Measurements from ENCODE around the gene ZDHHC4. TPM values are rescaled to one million over a fixed set of nuclear protein-coding genes. Genes with fewer than 3 reads are reported as not detected.
"Not testable (repeated sequence)": the region's sequence is repeated elsewhere in the genome, so short reads cannot be mapped to it uniquely, and the experiment has no call there.

The ZDHHC4 gene
- total and polyA plus RNA-seq, 3 donors from 2014 or later, result 59.4 to 77.7 (median 75.8) TPM

GRCh38 chr7:6630007-6630849 lies 53.0 kb downstream of the ZDHHC4 start:
- TF ChIP-seq POLR2A (IDR thresholded peaks at IDR 0.05) (no peak), CTCF (IDR thresholded peaks at IDR 0.05) (no peak)
- DNase-seq, result no peak
- H3K27ac ChIP-seq, result no peak overlapping the region
- no peaks in the 10 kb centered on the region for H3K36me3 ChIP-seq (ENCODE audit: low read depth, missing control alignments)
- H3K4me1 ChIP-seq, result no peaks in the 10 kb centered on the region
- no peaks in the 10 kb centered on the region for H3K9me3 ChIP-seq
- intact Hi-C loops (cut with DNase I; ENCODE audit: low total_unique reads), result no loop called here
- WGBS, 2 donors, result 51 to 54% methylated on average over 9 to 11 of the region's 11 CpGs
- no peak overlapping the region for H3K4me3 ChIP-seq
- H3K27me3 ChIP-seq, result no peaks in the 10 kb centered on the region

- Histone ChIP-seq H3K4me3 (no peak overlapping the region), H3K9me3 (no peaks in the 10 kb centered on the region), H3K27me3 (no peaks in the 10 kb centered on the region), H3K4me1 (peaks cover 5% of the 10 kb centered on the region), H3K36me3 (ENCODE audit: low read depth, missing control alignments) (no peaks in the 10 kb centered on the region), H3K27ac (no peak overlapping the region)
- intact Hi-C loops (cut with DNase I; ENCODE audit: low total_unique reads), result no loop called here
- 84 to 85% methylated on average over 7 of the region's 7 CpGs for WGBS, 2 donors
- TF ChIP-seq POLR2A (IDR thresholded peaks at IDR 0.05) (no peak), CTCF (IDR thresholded peaks at IDR 0.05) (no peak)
- no peak for DNase-seq
Observed at GRCh38 chr7:6631605-6632004, 54.4 kb downstream of the ZDHHC4 start.

- no peak for DNase-seq
- Histone ChIP-seq H3K27me3 (no peaks in the 10 kb centered on the region), H3K27ac (no peak overlapping the region), H3K4me3 (no peak overlapping the region), H3K9me3 (no peaks in the 10 kb centered on the region), H3K36me3 (ENCODE audit: low read depth, missing control alignments) (no peaks in the 10 kb centered on the region), H3K4me1 (peaks cover 18% of the 10 kb centered on the region)
- WGBS, 2 donors, result 82 to 85% methylated on average over 8 of the region's 8 CpGs
- intact Hi-C loops (cut with DNase I; ENCODE audit: low total_unique reads), result no loop called here
- TF ChIP-seq CTCF (IDR thresholded peaks at IDR 0.05) (no peak), POLR2A (IDR thresholded peaks at IDR 0.05) (no peak)
Observed at GRCh38 chr7:6634021-6634420, 56.8 kb downstream of the ZDHHC4 start.

GRCh38 chr7:6634971-6635370 lies 57.7 kb downstream of the ZDHHC4 start:
- not testable (repeated sequence) for H3K9me3 ChIP-seq

GRCh38 chr7:6636741-6637543 lies 59.7 kb downstream of the ZDHHC4 start, which contains the start of gene ZNF316:
Gene ZNF316 (plus strand): TSS chr7:6637318. CDS start chr7:6642410, 5,092 bp downstream.
- H3K4me1 ChIP-seq, result peaks cover 18% of the 10 kb centered on the region
- no peaks in the 10 kb centered on the region for H3K36me3 ChIP-seq (ENCODE audit: low read depth, missing control alignments)
- no peaks in the 10 kb centered on the region for H3K27me3 ChIP-seq
- H3K9me3 ChIP-seq, result no peaks in the 10 kb centered on the region
- H3K4me3 ChIP-seq, result peak within 1 kb of the TSS; percentile 84 to 87
- DNase-seq, result peak; percentile 61
- TF ChIP-seq POLR2A (IDR thresholded peaks at IDR 0.05) (no peak), CTCF (IDR thresholded peaks at IDR 0.05) (no peak)
- WGBS, 2 donors, result 0 to 1% methylated on average over 9 to 43 of the region's 104 CpGs
- intact Hi-C loops (cut with DNase I; ENCODE audit: low total_unique reads), result no loop called here
- peak within 1 kb of the TSS; percentile 78 to 89 for H3K27ac ChIP-seq

More at GRCh38 chr7:6634971-6635370, 57.7 kb downstream of the ZDHHC4 start:
- DNase-seq; H3K27me3 ChIP-seq; H3K4me3 ChIP-seq; H3K36me3 ChIP-seq (ENCODE audit: low read depth, missing control alignments); H3K27ac ChIP-seq; intact Hi-C loops (cut with DNase I; ENCODE audit: low total_unique reads): not testable (repeated sequence)
- peaks cover 18% of the 10 kb centered on the region for H3K4me1 ChIP-seq
- 84 to 96% methylated on average over 5 of the region's 5 CpGs for WGBS, 2 donors
